Small intestine (tissue), 16 donors: ENCODE data around the gene CELA1. TPM values are rescaled to one million over a fixed set of nuclear protein-coding genes. Genes with fewer than 3 reads are reported as not detected.

Experiments
- DNase-seq, 2 donors: peaks; one replicate each; pipeline versions ENCODE4 v3.0.0 to v3.0.0-alpha.2; 2013
- FAIRE-seq: peaks from 2 replicates; lab custom pipeline; 2012; peaks lifted over from hg19 to GRCh38; lab: Jason Lieb, UNC
- H3K27ac ChIP-seq, 3 donors: one replicate each; pipeline ENCODE4 v1.5.1; 2013; ENCODE audit warnings: low read length in 2 of 3, mild to moderate bottlenecking in 2 of 3, control low read depth in 1 of 3, inconsistent platforms in 1 of 3, low read depth in 1 of 3, moderate library complexity in 1 of 3
- H3K27me3 ChIP-seq, 3 donors: one replicate each; pipeline ENCODE4 v1.6.1; 2013; ENCODE audit warnings: low read length in 3 of 3, inconsistent platforms in 1 of 3; ENCODE audit not compliant: control insufficient read depth in 3 of 3, insufficient read depth in 3 of 3
- H3K36me3 ChIP-seq, 3 donors: one replicate each; pipeline ENCODE4 v1.6.1; 2013; ENCODE audit warnings: low read length in 3 of 3, inconsistent platforms in 1 of 3, low read depth in 1 of 3, mild to moderate bottlenecking in 1 of 3, moderate library complexity in 1 of 3; ENCODE audit not compliant: control insufficient read depth in 3 of 3, insufficient read depth in 2 of 3
- H3K4me1 ChIP-seq, 3 donors: one replicate each; pipeline ENCODE4 v1.6.1; 2013; ENCODE audit warnings: low read length in 2 of 3, inconsistent platforms in 1 of 3, low read depth in 1 of 3, mild to moderate bottlenecking in 1 of 3, moderate library complexity in 1 of 3; ENCODE audit not compliant: control insufficient read depth in 3 of 3, insufficient read depth in 2 of 3
- H3K4me3 ChIP-seq, 3 donors: one replicate each; pipeline ENCODE4 v1.5.1; 2013; ENCODE audit warnings: low read length in 3 of 3, control low read depth in 1 of 3, inconsistent platforms in 1 of 3, low read depth in 1 of 3, mild to moderate bottlenecking in 1 of 3, moderate library complexity in 1 of 3
- H3K9me3 ChIP-seq, 2 donors: one replicate each; pipeline ENCODE4 v1.6.1; 2013; ENCODE audit warnings: low read depth in 1 of 2, low read length in 1 of 2; ENCODE audit not compliant: control insufficient read depth in 2 of 2, insufficient read depth in 1 of 2
- WGBS, 3 donors: extraction: QIAGEN DNeasy Blood & Tissue Kit; methylation state at CpG; one replicate each; pipeline ENCODE4 v1.1.7; 2013; 5-methylcytosine and 5-hydroxymethylcytosine counted together
- long read RNA-seq, 10 donors: transcript quantifications; one replicate each; lab custom pipeline, GENCODE V29; 2026
- polyA plus RNA-seq, 4 donors: library from polyadenylated mRNA; stranded (reverse) in 3 of 4; unstranded in 1 of 4; fragments of 200-250 nt in 3 of 4; fragments of 120-200 nt in 1 of 4; gene quantifications; one replicate each; pipeline versions ENCODE4 v1.2.1 to v1.2.3, GENCODE V29; 2013
- donor health status: healthy with polysubstance abuse.
- donor health status: control.
- donor health status: control.
- donor health status: Bipolar disorder and iron deficiency.
- donor health status: healthy.

Gene CELA1
- polyA plus RNA-seq: under 1 TPM in 1 of 4 donors, not detected in 3; 0.09 TPM
- long read RNA-seq, donor 1: 0 reads
- long read RNA-seq, donor 2: 0 reads
- long read RNA-seq, donor 3: 0 reads
- long read RNA-seq, donor 4: 0 reads
- long read RNA-seq, donor 5: 0 reads
- long read RNA-seq, donor 6: 0 reads
- long read RNA-seq, donor 7: 0 reads
- long read RNA-seq, donor 8: 0 reads
- long read RNA-seq, donor 9: 0 reads
- long read RNA-seq, donor 10: 0 reads

- H3K4me1 ChIP-seq: no peaks in the 10 kb centered on the region
- H3K36me3 ChIP-seq: no peaks in the 10 kb centered on the region
- no peak within 1 kb of the TSS for H3K4me3 ChIP-seq
- H3K9me3 ChIP-seq: no peaks in the 10 kb centered on the region
- WGBS, 3 donors: 85 to 93% (median 93%) methylated on average over 3 of the region's 3 CpGs
- no peak for FAIRE-seq
- DNase-seq: no peak
- no peaks in the 10 kb centered on the region for H3K27me3 ChIP-seq
- H3K27ac ChIP-seq: no peak within 1 kb of the TSS
Observed at GRCh38 chr12:51346581-51346980, at the start of gene CELA1. Gene CELA1 (minus strand): TSS chr12:51346679. CDS start chr12:51346638, 41 bp downstream.

GRCh38 chr12:51395283-51396230 is 49.1 kb upstream of the CELA1 start:
- FAIRE-seq (no peak), DNase-seq (no peak)
- H3K4me1 ChIP-seq: peaks cover 10 to 60% (median 14%) of the 10 kb centered on the region in 3 donors
- peak overlapping the region; percentile 30 to 77 (median 42) for H3K27ac ChIP-seq
- no peak overlapping the region for H3K4me3 ChIP-seq
- peaks cover 0 to 14% (median 0%) of the 10 kb centered on the region in 3 donors for H3K36me3 ChIP-seq
- WGBS, 3 donors: 32 to 43% (median 35%) methylated on average over 8 of the region's 8 CpGs
- H3K9me3 ChIP-seq: no peaks in the 10 kb centered on the region
- H3K27me3 ChIP-seq: no peaks in the 10 kb centered on the region

GRCh38 chr12:51393676-51394545 is 47.4 kb upstream of the CELA1 start:
- peaks cover 0 to 14% (median 0%) of the 10 kb centered on the region in 3 donors for H3K36me3 ChIP-seq
- 55 to 65% (median 58%) methylated on average over 14 of the region's 14 CpGs for WGBS, 3 donors
- no peaks in the 10 kb centered on the region for H3K9me3 ChIP-seq
- H3K27me3 ChIP-seq: no peaks in the 10 kb centered on the region
- no peak for FAIRE-seq
- H3K27ac ChIP-seq: peak overlapping the region in 2 of 3 donors; percentile 47 to 58
- peak overlapping the region in 1 of 3 donors; percentile 3 for H3K4me3 ChIP-seq
- peak in 1 of 2 donors; percentile 51 for DNase-seq
- peaks cover 10 to 58% (median 16%) of the 10 kb centered on the region in 3 donors for H3K4me1 ChIP-seq

GRCh38 chr12:51392556-51393237 is 46.2 kb upstream of the CELA1 start:
- DNase-seq: peak; percentile 46 to 47
- Histone ChIP-seq H3K4me3 (peak overlapping the region in 2 of 3 donors; percentile 79 to 90), H3K27ac (peak overlapping the region; percentile 7 to 52 (median 46)), H3K27me3 (no peaks in the 10 kb centered on the region), H3K36me3 (peaks cover 0 to 16% (median 0%) of the 10 kb centered on the region in 3 donors), H3K4me1 (peaks cover 10 to 55% (median 13%) of the 10 kb centered on the region in 3 donors), H3K9me3 (no peaks in the 10 kb centered on the region)
- FAIRE-seq: no peak
- 23 to 36% (median 25%) methylated on average over 20 to 22 of the region's 22 CpGs for WGBS, 3 donors

GRCh38 chr12:51391283-51392123 is 45.0 kb upstream of the CELA1 start, which contains the start of gene GALNT6:
Gene GALNT6 (minus strand): TSS chr12:51391406. CDS start chr12:51379781, 11,625 bp downstream.
- Histone ChIP-seq H3K9me3 (no peaks in the 10 kb centered on the region), H3K27ac (peak within 1 kb of the TSS; percentile 75 to 90 (median 78)), H3K4me1 (peaks cover 10 to 58% (median 13%) of the 10 kb centered on the region in 3 donors), H3K27me3 (no peaks in the 10 kb centered on the region), H3K36me3 (peaks cover 0 to 19% (median 0%) of the 10 kb centered on the region in 3 donors), H3K4me3 (peak within 1 kb of the TSS; percentile 56 to 90 (median 79))
- WGBS, 3 donors: 0 to 1% (median 1%) methylated on average over 45 to 73 of the region's 73 CpGs
- FAIRE-seq (no peak), DNase-seq (peak; percentile 80 to 90)

- DNase-seq: peak; percentile 40 to 64
- FAIRE-seq: no peak
- Histone ChIP-seq H3K9me3 (no peaks in the 10 kb centered on the region), H3K4me3 (peak overlapping the region; percentile 56 to 90 (median 79)), H3K36me3 (peaks cover 0 to 22% (median 0%) of the 10 kb centered on the region in 3 donors), H3K27ac (peak overlapping the region; percentile 38 to 90 (median 78)), H3K27me3 (no peaks in the 10 kb centered on the region), H3K4me1 (peaks cover 10 to 57% (median 13%) of the 10 kb centered on the region in 3 donors)
- WGBS, 3 donors: 6 to 17% (median 7%) methylated on average over 8 of the region's 8 CpGs
Observed at GRCh38 chr12:51390891-51391282, 44.4 kb upstream of the CELA1 start.

- Histone ChIP-seq H3K9me3 (no peaks in the 10 kb centered on the region), H3K36me3 (peaks cover 0 to 22% (median 0%) of the 10 kb centered on the region in 3 donors), H3K27ac (peak overlapping the region in 1 of 3 donors; percentile 90), H3K4me1 (peaks cover 6 to 55% (median 11%) of the 10 kb centered on the region in 3 donors), H3K27me3 (no peaks in the 10 kb centered on the region), H3K4me3 (peak overlapping the region in 2 of 3 donors; percentile 79 to 90)
- DNase-seq: no peak
- no peak for FAIRE-seq
- WGBS, 3 donors: 78 to 84% (median 81%) methylated on average over 6 of the region's 6 CpGs
Observed at GRCh38 chr12:51390457-51390856, 44.0 kb upstream of the CELA1 start.
